ENCODE measurements around the gene ZSWIM6. TPM values are rescaled to one million over a fixed set of nuclear protein-coding genes. Genes with fewer than 3 reads are reported as not detected.
"Not testable (repeated sequence)": the region's sequence is repeated elsewhere in the genome, so short reads cannot be mapped to it uniquely, and the experiment has no call there.

Gene ZSWIM6
- total RNA-seq, 2 experiments from 2014 or later: 5.5 to 5.7 TPM

DNA sequence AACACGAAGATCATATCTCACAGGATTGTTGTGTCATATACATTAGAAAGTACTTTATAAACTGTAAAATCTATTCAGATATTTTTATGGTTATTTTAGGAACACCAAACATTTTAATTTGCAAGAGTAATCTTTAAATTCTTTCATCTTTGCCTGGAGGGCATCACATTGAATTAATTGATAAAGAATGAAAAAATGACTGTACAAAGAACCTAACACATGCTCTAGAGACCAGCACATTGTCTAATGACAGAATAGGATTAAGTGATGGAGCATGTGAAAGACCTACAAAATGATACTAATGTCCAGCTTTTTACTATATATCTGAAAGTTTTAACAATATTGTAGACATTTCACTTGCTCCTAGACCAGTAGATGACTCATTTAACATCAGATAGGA is 88.0 kb downstream of the ZSWIM6 start:
- DNase-seq: no peak
- no peak overlapping the region for H3K4me3 Mint-ChIP-seq
- intact Hi-C loops (cut with micrococcal nuclease): no loop called here
- peaks cover 11% of the 10 kb centered on the region for H3K9me3 Mint-ChIP-seq
- ChIA-PET CTCF (no interaction called here), POLR2A (no interaction called here)
- no peak overlapping the region for H3K27ac Mint-ChIP-seq
- peaks cover 40% of the 10 kb centered on the region for H3K4me1 Mint-ChIP-seq (ENCODE audit: low read depth)
- H3K27me3 Mint-ChIP-seq: no peaks in the 10 kb centered on the region
- peaks cover 5% of the 10 kb centered on the region for H3K36me3 Mint-ChIP-seq

DNA sequence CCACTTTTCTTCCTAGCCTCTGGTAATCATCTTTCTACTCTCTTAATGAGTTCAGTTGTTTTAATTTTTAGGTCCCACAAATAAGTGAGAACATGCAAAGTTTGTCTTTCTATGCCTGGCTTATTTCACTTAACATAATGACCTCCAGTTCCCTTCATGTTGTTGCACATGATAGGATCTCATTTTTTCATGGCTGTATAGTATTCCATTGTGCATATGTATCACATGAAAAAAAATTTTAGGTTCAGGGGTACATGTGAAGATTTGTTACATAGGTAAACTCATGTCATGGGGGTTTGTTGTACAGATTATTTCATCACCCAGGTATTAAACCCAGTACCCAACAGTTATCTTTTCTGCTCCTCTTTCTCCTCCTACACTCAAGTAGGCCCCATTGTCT is 89.2 kb downstream of the ZSWIM6 start:
- POLR2A ChIA-PET; DNase-seq; H3K36me3 Mint-ChIP-seq; H3K27ac Mint-ChIP-seq; H3K4me3 Mint-ChIP-seq; intact Hi-C loops (cut with micrococcal nuclease); H3K27me3 Mint-ChIP-seq; CTCF ChIA-PET: not testable (repeated sequence)
- H3K9me3 Mint-ChIP-seq: peaks cover 11% of the 10 kb centered on the region
- H3K4me1 Mint-ChIP-seq (ENCODE audit: low read depth): peaks cover 31% of the 10 kb centered on the region

DNA sequence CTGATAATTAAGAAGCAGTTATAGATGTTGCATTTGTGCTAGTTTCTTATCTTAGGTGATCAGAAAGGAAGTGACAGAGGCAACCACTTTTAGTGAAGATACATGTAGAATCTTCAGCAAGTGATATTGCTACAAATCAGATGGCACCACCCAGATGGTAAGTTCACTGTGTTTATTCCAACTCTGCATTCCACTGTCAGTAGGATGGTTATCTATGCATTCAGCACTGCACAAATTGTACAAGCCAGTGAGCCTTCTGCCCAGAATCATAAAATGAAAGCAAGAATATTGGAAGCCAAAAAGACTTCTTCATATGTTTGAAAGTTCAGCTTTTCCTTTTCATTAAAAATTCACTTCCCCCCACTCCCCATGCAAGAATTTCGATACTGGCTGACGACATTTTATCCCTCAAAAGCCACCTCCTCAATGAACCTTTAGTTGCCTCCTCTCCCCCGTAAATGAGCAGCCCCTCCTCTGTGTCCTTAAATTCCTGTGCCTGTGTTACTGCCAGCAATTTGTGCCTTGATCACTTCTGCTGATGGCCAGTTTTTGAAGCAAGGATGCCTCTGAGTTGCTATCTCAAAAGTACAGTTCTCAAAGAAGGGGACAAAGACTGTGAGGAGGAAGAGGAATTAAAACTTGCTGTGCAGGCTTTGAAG is 91.6 kb downstream of the ZSWIM6 start:
- ChIA-PET CTCF (no interaction called here), POLR2A (no interaction called here)
- Mint-ChIP-seq H3K36me3 (peaks cover 5% of the 10 kb centered on the region), H3K9me3 (peaks cover 11% of the 10 kb centered on the region), H3K4me1 (ENCODE audit: low read depth) (peaks cover 22% of the 10 kb centered on the region), H3K4me3 (no peak overlapping the region), H3K27me3 (no peaks in the 10 kb centered on the region), H3K27ac (no peak overlapping the region)
- no peak for DNase-seq
- intact Hi-C loops (cut with micrococcal nuclease): no loop called here

DNA sequence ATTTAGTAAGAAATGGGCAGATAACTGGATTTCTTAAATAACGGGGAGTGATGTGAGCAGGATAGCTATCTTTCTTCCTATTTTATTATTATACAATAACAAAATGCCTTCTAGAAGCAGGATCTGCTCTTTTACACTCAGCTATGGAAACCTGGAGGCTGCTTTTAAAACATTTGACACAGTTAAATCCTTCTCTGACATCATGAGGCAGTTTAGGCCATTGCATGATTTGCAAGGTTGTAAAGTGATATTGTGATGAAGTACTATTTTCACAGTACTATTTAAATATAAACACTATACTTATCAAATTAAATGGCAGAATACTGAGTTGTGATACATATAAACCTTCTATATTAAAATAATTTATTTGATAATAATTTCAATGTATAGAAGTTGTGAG is 93.9 kb downstream of the ZSWIM6 start:
- DNase-seq: no peak
- H3K4me3 Mint-ChIP-seq: no peak overlapping the region
- no peak overlapping the region for H3K27ac Mint-ChIP-seq
- intact Hi-C loops (cut with micrococcal nuclease): no loop called here
- peaks cover 20% of the 10 kb centered on the region for H3K4me1 Mint-ChIP-seq (ENCODE audit: low read depth)
- H3K36me3 Mint-ChIP-seq: peaks cover 5% of the 10 kb centered on the region
- CTCF ChIA-PET: no interaction called here
- peaks cover 11% of the 10 kb centered on the region for H3K9me3 Mint-ChIP-seq
- no peaks in the 10 kb centered on the region for H3K27me3 Mint-ChIP-seq
- POLR2A ChIA-PET: no interaction called here

DNA sequence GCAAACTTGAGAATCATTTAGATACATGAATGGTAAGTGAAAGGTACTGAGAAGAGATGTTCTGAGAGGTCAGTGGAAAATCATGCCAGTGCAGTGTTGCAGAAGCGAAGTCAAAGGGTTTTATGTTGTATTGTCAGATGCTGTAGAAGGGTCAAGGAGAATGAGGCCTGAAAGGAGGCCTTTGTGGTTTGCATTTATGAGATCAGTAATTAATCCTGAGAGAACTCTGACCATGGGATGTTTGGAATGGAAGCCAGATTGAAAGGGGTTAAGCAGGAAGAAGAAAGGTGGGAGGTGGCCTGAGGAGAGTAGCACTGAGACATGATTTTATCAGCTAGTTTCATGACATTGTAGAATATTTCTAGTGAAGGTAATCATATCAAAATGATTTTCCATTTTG is 97.8 kb downstream of the ZSWIM6 start:
- Mint-ChIP-seq H3K4me3 (no peak overlapping the region), H3K9me3 (no peaks in the 10 kb centered on the region), H3K27ac (no peak overlapping the region), H3K27me3 (no peaks in the 10 kb centered on the region), H3K4me1 (ENCODE audit: low read depth) (peaks cover 5% of the 10 kb centered on the region), H3K36me3 (no peaks in the 10 kb centered on the region)
- ChIA-PET CTCF (interaction anchor here (1.4 kb wide), 1 partner anchor 14 kb away, joined by 3 read pairs; no protein-coding TSS in a partner anchor), POLR2A (no interaction called here)
- intact Hi-C loops (cut with micrococcal nuclease): no loop called here
- no peak for DNase-seq

DNA sequence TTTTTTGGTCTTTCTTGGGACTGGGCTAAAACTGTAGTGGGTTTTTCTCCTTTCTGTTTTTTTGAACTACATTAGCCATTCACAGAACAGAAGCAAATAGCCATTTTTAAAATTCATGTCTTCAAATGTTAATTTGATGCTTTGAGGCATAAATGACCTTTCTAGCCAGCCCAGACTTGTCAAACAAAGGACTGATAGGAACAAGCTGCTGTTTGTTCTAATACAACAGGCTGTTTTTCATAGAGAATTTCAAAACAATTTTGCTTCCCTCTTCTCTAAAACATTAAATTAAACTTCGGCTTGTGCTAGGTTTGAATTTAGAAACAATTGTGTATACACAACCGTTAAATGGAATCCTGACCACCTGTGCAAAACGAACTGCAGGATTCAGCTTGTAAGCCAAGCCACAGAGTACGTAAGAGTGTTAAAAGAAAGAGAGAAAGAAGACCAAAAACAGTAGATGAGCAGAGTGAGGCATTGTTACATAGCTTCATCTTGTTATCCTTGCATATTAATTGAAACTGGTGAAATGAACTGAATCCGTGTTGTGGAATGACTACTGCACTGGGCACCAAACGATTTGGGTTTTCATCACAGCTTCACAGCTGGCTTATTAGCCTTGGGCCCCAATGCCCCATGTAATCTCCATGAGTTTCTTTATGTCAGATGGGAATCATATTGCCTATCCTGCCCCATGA is 100.0 kb downstream of the ZSWIM6 start:
- no peaks in the 10 kb centered on the region for H3K9me3 Mint-ChIP-seq
- no peaks in the 10 kb centered on the region for H3K27me3 Mint-ChIP-seq
- intact Hi-C loops (cut with micrococcal nuclease): no loop called here
- peaks cover 5% of the 10 kb centered on the region for H3K4me1 Mint-ChIP-seq (ENCODE audit: low read depth)
- no peak overlapping the region for H3K4me3 Mint-ChIP-seq
- DNase-seq: no peak
- peaks cover 2% of the 10 kb centered on the region for H3K36me3 Mint-ChIP-seq
- ChIA-PET POLR2A (no interaction called here), CTCF (interaction anchor here (0.6 kb wide), 1 partner anchor 175 kb away, joined by 3 read pairs; no protein-coding TSS in a partner anchor)
- no peak overlapping the region for H3K27ac Mint-ChIP-seq

DNA sequence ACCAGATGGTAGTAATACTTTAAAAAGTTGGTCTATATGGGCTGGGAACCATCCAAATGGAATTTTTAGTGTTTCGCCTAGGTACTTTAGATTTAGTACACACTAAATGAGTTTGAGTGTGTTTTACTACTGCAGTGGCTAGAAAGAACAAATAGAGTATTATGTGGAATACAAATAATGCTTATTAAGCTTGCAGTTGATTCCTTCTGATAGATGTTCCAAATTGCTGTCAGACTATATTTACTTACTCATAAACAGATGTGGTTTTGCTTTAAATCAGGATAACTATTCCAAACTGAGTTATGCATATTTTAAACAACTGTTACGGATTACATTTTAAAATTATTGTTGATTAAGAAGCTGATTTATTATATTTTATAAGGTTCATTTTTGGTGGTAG is 103.3 kb downstream of the ZSWIM6 start:
- Mint-ChIP-seq H3K36me3 (peaks cover 4% of the 10 kb centered on the region), H3K27me3 (no peaks in the 10 kb centered on the region), H3K27ac (no peak overlapping the region), H3K9me3 (peaks cover 7% of the 10 kb centered on the region), H3K4me3 (no peak overlapping the region), H3K4me1 (ENCODE audit: low read depth) (no peaks in the 10 kb centered on the region)
- ChIA-PET CTCF (interaction anchor here (0.6 kb wide), 1 partner anchor 101 kb away, joined by 4 read pairs; no protein-coding TSS in a partner anchor), POLR2A (no interaction called here)
- intact Hi-C loops (cut with micrococcal nuclease): no loop called here
- DNase-seq: no peak

DNA sequence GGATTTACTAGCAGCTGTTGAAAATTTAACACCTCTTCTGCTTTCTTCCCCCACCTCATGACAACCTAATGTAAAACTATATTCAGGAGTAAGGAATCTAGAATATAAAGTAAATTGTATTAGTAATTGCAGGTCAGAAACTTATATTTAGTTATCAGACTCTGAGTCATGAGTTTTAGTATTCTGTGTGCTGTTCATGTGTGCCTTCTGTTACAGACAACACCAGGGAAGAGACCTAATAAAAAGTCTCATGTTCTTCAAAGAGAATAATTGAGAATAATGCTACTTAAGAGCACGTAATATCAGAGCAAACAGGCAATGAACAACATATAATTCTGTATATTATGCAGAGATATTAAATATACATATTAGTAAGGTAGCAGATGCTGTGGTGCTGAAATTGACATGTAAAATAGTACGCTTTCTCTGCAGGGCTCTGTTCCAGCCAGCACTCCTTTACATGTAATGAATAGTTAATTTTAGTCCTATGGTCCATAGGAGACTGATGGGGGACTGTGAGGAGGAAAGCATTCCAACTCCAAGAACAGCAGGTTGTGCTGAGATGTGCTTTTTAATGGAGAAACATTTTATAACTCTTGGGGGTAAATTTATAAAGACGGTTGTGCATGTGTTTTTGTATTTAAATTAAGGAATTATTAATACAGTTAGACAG is 106.4 kb downstream of the ZSWIM6 start:
- H3K4me3 Mint-ChIP-seq: no peak overlapping the region
- no peaks in the 10 kb centered on the region for H3K27me3 Mint-ChIP-seq
- intact Hi-C loops (cut with micrococcal nuclease): no loop called here
- POLR2A ChIA-PET: no interaction called here
- H3K27ac Mint-ChIP-seq: no peak overlapping the region
- H3K4me1 Mint-ChIP-seq (ENCODE audit: low read depth): no peaks in the 10 kb centered on the region
- DNase-seq: no peak
- peaks cover 35% of the 10 kb centered on the region for H3K9me3 Mint-ChIP-seq
- CTCF ChIA-PET: interaction anchor here (0.7 kb wide), 1 partner anchor 100 kb away, joined by 3 read pairs; no protein-coding TSS in a partner anchor
- peaks cover 30% of the 10 kb centered on the region for H3K36me3 Mint-ChIP-seq

DNA sequence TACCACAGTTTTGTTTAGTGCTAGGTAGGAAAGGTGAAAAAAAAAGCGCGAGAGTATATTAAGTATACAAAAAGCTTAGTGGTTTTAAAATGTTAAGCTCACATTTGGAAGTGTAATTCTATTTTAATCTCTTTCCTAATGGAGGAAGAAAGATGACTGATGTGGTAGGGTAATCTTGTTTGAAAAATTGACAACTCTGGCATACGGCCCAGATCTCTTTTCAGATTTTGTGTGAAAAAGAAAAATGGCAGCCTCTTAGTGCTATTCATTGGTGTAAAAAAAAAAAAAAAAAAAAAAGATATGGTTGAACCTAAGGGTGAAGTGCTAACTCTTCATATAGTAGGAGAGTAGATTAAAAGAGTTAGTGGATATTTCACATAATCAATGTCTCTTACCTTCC is 108.0 kb downstream of the ZSWIM6 start:
- H3K27ac Mint-ChIP-seq: no peak overlapping the region
- H3K27me3 Mint-ChIP-seq: no peaks in the 10 kb centered on the region
- ChIA-PET POLR2A (no interaction called here), CTCF (interaction anchor here (0.6 kb wide), 1 partner anchor 111 kb away, joined by 4 read pairs; no protein-coding TSS in a partner anchor)
- intact Hi-C loops (cut with micrococcal nuclease): no loop called here
- peaks cover 36% of the 10 kb centered on the region for H3K9me3 Mint-ChIP-seq
- no peaks in the 10 kb centered on the region for H3K4me1 Mint-ChIP-seq (ENCODE audit: low read depth)
- H3K36me3 Mint-ChIP-seq: peaks cover 32% of the 10 kb centered on the region
- no peak for DNase-seq
- H3K4me3 Mint-ChIP-seq: no peak overlapping the region

DNA sequence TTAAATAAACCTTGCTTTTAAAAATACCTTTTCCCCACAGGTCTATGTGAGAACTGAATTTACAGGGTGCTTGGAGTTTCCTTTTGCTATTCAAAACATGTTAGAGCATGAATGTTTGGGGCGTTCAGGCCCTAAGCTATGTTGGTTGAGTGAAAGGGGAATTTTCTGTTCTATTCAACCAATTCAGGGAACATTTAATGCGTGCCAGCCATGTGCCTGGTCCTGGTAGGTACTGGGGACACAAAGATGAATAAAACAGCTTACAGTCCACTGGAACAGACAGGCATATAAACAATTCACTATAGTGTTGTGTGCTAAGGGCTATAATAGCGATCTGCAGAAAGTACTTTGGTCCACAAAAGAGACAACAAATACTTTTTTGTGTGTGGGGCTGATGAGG is 108.5 kb downstream of the ZSWIM6 start:
- intact Hi-C loops (cut with micrococcal nuclease): no loop called here
- Mint-ChIP-seq H3K27ac (no peak overlapping the region), H3K4me1 (ENCODE audit: low read depth) (no peaks in the 10 kb centered on the region), H3K36me3 (peaks cover 35% of the 10 kb centered on the region), H3K27me3 (no peaks in the 10 kb centered on the region), H3K9me3 (peaks cover 36% of the 10 kb centered on the region), H3K4me3 (no peak overlapping the region)
- CTCF ChIA-PET: interaction anchor here (0.6 kb wide), 1 partner anchor 111 kb away, joined by 4 read pairs; no protein-coding TSS in a partner anchor
- no peak for DNase-seq
- POLR2A ChIA-PET: no interaction called here

DNA sequence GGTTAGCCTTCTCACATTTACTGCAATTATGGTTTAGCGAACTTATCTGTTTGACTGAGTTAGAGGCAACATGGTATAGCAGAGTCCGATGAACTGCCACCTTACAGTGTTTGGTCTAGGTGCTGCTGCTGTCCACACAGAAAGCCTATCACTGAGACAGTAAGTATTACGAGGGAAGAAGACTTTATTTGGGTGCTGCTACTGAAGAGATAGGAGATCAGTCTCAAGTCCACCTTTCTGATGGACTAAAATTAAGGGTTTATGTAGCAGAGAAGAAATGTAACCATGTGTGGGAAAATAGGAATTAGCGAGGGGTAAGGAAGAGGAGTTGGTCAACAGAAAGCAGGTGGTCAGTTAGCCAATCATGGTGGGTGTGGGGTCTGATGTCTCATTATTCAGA is 109.7 kb downstream of the ZSWIM6 start:
- no peaks in the 10 kb centered on the region for H3K4me1 Mint-ChIP-seq (ENCODE audit: low read depth)
- no peak overlapping the region for H3K4me3 Mint-ChIP-seq
- ChIA-PET CTCF (no interaction called here), POLR2A (no interaction called here)
- peaks cover 38% of the 10 kb centered on the region for H3K9me3 Mint-ChIP-seq
- no peak for DNase-seq
- H3K27me3 Mint-ChIP-seq: no peaks in the 10 kb centered on the region
- intact Hi-C loops (cut with micrococcal nuclease): no loop called here
- peaks cover 39% of the 10 kb centered on the region for H3K36me3 Mint-ChIP-seq
- H3K27ac Mint-ChIP-seq: no peak overlapping the region

DNA sequence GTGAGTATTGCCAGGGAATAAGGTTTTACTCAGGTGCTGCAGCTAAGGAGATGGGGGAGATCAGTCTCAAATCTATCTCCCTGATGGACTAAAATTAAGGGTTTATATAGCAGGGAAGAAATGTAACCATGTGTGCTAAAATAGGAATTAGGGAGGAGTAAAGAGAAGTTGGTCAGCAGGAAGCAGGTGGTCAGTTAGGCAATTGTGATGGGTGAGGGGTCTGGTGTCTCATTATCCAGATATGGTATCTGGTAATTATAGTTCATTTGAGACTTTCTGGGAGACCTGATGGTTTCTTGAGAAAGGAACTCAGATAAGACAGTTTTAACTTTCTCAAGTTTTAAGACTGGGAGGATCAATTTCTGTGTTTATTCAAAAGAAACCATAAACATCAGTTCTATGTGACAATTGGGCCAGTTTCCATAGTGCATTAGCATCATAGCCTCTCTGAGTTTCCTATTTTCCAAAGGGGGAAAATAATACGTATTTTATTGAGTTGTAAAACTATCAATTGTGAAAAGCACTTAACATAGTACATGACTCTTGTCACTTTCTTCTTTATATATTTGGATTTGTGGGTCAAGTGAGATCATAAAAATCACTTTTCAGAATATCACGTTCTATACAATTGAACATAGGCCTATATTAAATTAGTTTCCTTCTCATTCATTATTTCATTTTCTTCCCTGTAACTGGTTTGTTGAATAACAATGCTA is 115.9 kb downstream of the ZSWIM6 start:
- no peaks in the 10 kb centered on the region for H3K27me3 Mint-ChIP-seq
- no peak for DNase-seq
- H3K4me1 Mint-ChIP-seq (ENCODE audit: low read depth): peaks cover 7% of the 10 kb centered on the region
- H3K36me3 Mint-ChIP-seq: peaks cover 29% of the 10 kb centered on the region
- POLR2A ChIA-PET: no interaction called here
- intact Hi-C loops (cut with micrococcal nuclease): no loop called here
- H3K27ac Mint-ChIP-seq: no peak overlapping the region
- H3K9me3 Mint-ChIP-seq: peaks cover 30% of the 10 kb centered on the region
- CTCF ChIA-PET: no interaction called here
- H3K4me3 Mint-ChIP-seq: no peak overlapping the region

Measured in activated CD4-positive, alpha-beta memory T cell treated with anti-CD3 and anti-CD28 coated beads for 36 hours (primary cell).